C1 segment of cervical spinal cord (tissue), 14 donors: Measurements from ENCODE around the gene INKA2.

Experiments used
- DNase-seq, 14 donors: peaks; one replicate each; lab custom pipeline; 2025; lab: John Stamatoyannopoulos, UW

INKA2 gene

GRCh38 chr1:111733183-111733991 is 5.8 kb downstream of the INKA2 start:
- peak in 6 of 14 donors; percentile 14 to 59 (median 44) for DNase-seq

GRCh38 chr1:111732718-111733117 is 6.5 kb downstream of the INKA2 start:
- DNase-seq: no peak

GRCh38 chr1:111731956-111732355 is 7.2 kb downstream of the INKA2 start:
- DNase-seq: no peak

- no peak for DNase-seq
Observed at GRCh38 chr1:111730706-111731105, 8.5 kb downstream of the INKA2 start.

GRCh38 chr1:111729946-111730681 is 9.1 kb downstream of the INKA2 start:
- DNase-seq: no peak

- peak in 3 of 14 donors; percentile 15 to 52 (median 23) for DNase-seq
Observed at GRCh38 chr1:111729271-111729921, 9.8 kb downstream of the INKA2 start.

GRCh38 chr1:111727056-111727455 is 12.1 kb downstream of the INKA2 start:
- DNase-seq: no peak

- peak in 8 of 14 donors; percentile 19 to 36 (median 26) for DNase-seq
Observed at GRCh38 chr1:111725192-111725591, 14.0 kb downstream of the INKA2 start.

- no peak for DNase-seq
Observed at GRCh38 chr1:111723871-111724270, 15.3 kb downstream of the INKA2 start.

- no peak for DNase-seq
Observed at GRCh38 chr1:111723091-111723806, 15.9 kb downstream of the INKA2 start.

GRCh38 chr1:111720977-111721786 is 18.0 kb downstream of the INKA2 start:
- no peak for DNase-seq

GRCh38 chr1:111720274-111720976 is 18.8 kb downstream of the INKA2 start:
- DNase-seq: no peak

- DNase-seq: no peak
Observed at GRCh38 chr1:111719674-111720132, 19.5 kb downstream of the INKA2 start.

GRCh38 chr1:111719135-111719534 is 20.1 kb downstream of the INKA2 start:
- no peak for DNase-seq

GRCh38 chr1:111717450-111717849 is 21.7 kb downstream of the INKA2 start:
- DNase-seq: no peak

- DNase-seq: no peak
Observed at GRCh38 chr1:111716333-111716732, 22.9 kb downstream of the INKA2 start.

GRCh38 chr1:111709986-111710385 is 29.2 kb downstream of the INKA2 start:
- no peak for DNase-seq

- DNase-seq: no peak
Observed at GRCh38 chr1:111707906-111708305, 31.3 kb downstream of the INKA2 start.

GRCh38 chr1:111706921-111707320 is 32.3 kb downstream of the INKA2 start:
- no peak for DNase-seq

GRCh38 chr1:111705841-111706240 is 33.4 kb downstream of the INKA2 start:
- no peak for DNase-seq
